Thyroid gland (tissue), 4 donors: ENCODE data around the gene NCR2. TPM values are rescaled to one million over a fixed set of nuclear protein-coding genes. Genes with fewer than 3 reads are reported as not detected.

Source experiments
- DNase-seq, 2 donors: peaks; one replicate each; pipeline ENCODE4 v3.0.0-alpha.2; 2019
- H3K27ac ChIP-seq, 3 donors: fragments of 200-600 bp; sonication (generic); 1 replicate in 2 of 3; 2 replicates in 1 of 3; pipeline ENCODE4 v1.5.1; 2016 to 2019; ENCODE audit warnings: mild to moderate bottlenecking in 1 of 3, moderate library complexity in 1 of 3
- H3K27me3 ChIP-seq: fragments of 200-600 bp; sonication (generic); one replicate; pipeline ENCODE4 v1.5.1; 2019
- H3K36me3 ChIP-seq, 2 donors: fragments of 200-600 bp; sonication (generic); one replicate each; pipeline ENCODE4 v1.5.1; 2016 to 2019
- H3K4me1 ChIP-seq, 2 donors: fragments of 200-600 bp; sonication (generic); one replicate each; pipeline ENCODE4 v1.5.1; 2017 to 2019
- H3K4me3 ChIP-seq, 3 donors: fragments of 200-600 bp; sonication (generic); replicated peaks in 1 of 3; 1 replicate in 2 of 3; 2 replicates in 1 of 3; pipeline ENCODE4 v1.5.1; 2016; ENCODE audit warnings: mild to moderate bottlenecking in 1 of 3
- H3K9me3 ChIP-seq: fragments of 200-600 bp; sonication (generic); one replicate; pipeline ENCODE4 v1.5.1; 2017
- POLR2A ChIP-seq, 2 donors: fragments of 450-650 bp; IDR thresholded peaks; one replicate each; pipeline ENCODE4 v1.6.1; 2017; ENCODE audit warnings: antibody characterized with exemption in 2 of 2, mild to moderate bottlenecking in 2 of 2, moderate library complexity in 1 of 2
- WGBS, 2 donors: methylation state at CpG; one replicate each; pipeline ENCODE4 v1.1.5; 2017; 5-methylcytosine and 5-hydroxymethylcytosine counted together
- intact Hi-C: fragments of 100-400 bp; cut with DNase I; formaldehyde crosslinking; loops from one replicate; pipeline ENCODE4 v1.15.1; 2023
- total RNA-seq, 4 donors: library from RNA; depleted of rRNA; stranded (reverse); fragments of >200 nt; gene quantifications; one replicate each; pipeline ENCODE4 v1.2.3, GENCODE V29; 2016
- TF ChIP-seq, protein P1 (sequence below), 6 experiments: fragments of 200-600 bp in 3 of 6; fragments of 450-650 bp in 3 of 6; sonication (generic) in 3 of 6; IDR thresholded peaks; one replicate each; pipeline ENCODE4 v1.5.1; 2016 to 2019; ENCODE audit warnings: antibody characterized with exemption in 6 of 6, mild to moderate bottlenecking in 2 of 6, inconsistent platforms in 1 of 6, moderate library complexity in 1 of 6

Gene NCR2
- total RNA-seq, 4 donors from 2014 or later, result not detected

DNA sequence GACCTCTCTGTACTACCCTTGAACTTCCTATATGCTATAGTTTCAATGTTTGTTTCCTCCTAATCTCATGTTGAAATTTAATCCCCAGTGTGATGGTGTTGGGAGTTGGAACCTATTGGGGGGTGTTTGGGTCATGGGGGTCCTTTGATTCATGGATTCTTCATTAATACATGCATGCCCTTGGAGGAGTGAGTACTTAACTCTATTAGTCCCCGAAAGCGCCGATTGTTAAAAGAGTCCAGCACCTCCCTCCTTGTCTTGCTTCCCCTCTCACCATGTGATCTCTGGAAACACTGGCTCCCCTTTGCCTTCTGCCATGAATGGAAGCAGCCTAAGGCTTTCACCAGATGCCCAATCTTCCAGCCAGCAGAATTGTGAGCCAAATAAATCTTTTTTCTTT, 31.7 kb downstream of the NCR2 start:
- Histone ChIP-seq H3K27me3 (no peaks in the 10 kb centered on the region), H3K36me3 (no peaks in the 10 kb centered on the region), H3K4me3 (no peak overlapping the region), H3K27ac (no peak overlapping the region), H3K9me3 (no peaks in the 10 kb centered on the region), H3K4me1 (peaks cover 8 to 13% of the 10 kb centered on the region in 2 donors)
- 85 to 86% methylated on average over 3 of the region's 3 CpGs for WGBS, 2 donors
- intact Hi-C loops, result loop anchor here (5.0 kb wide), 1 partner anchor 235 kb away; no protein-coding TSS in a partner anchor
- no peak for TF ChIP-seq POLR2A (IDR thresholded peaks at IDR 0.05)
- TF ChIP-seq, protein P1, sequence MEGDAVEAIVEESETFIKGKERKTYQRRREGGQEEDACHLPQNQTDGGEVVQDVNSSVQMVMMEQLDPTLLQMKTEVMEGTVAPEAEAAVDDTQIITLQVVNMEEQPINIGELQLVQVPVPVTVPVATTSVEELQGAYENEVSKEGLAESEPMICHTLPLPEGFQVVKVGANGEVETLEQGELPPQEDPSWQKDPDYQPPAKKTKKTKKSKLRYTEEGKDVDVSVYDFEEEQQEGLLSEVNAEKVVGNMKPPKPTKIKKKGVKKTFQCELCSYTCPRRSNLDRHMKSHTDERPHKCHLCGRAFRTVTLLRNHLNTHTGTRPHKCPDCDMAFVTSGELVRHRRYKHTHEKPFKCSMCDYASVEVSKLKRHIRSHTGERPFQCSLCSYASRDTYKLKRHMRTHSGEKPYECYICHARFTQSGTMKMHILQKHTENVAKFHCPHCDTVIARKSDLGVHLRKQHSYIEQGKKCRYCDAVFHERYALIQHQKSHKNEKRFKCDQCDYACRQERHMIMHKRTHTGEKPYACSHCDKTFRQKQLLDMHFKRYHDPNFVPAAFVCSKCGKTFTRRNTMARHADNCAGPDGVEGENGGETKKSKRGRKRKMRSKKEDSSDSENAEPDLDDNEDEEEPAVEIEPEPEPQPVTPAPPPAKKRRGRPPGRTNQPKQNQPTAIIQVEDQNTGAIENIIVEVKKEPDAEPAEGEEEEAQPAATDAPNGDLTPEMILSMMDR (IDR thresholded peaks at IDR 0.05), result no peak
- DNase-seq, result no peak

DNA sequence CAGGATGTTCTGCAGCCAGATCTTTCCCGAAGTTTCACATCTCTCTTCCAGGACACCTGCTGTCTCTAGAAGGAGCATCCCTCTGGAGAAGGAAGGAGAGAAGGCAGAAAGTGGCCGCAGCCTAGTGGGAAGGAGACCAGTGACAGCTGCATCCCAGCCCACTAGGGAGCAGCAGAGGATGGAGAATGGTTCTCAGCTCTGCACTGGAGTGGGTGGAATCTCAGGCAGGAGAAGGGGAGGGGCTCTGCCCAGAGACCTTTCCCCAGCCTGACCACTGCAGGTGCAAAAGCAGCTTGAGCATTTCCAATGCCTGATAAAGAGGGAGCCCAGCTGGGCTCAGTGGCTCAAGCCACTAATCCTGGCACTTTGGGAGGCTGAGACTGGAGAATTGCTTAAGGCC, 32.3 kb downstream of the NCR2 start:
- no peak for TF ChIP-seq POLR2A (IDR thresholded peaks at IDR 0.05)
- TF ChIP-seq, protein P1 (IDR thresholded peaks at IDR 0.05), result peak in 5 of 6 experiments; percentile 41 to 81 (median 68)
- H3K27ac ChIP-seq, result no peak overlapping the region
- WGBS, 2 donors, result 6 to 10% methylated on average over 2 of the region's 2 CpGs
- DNase-seq, result peak; percentile 70 to 73
- no peaks in the 10 kb centered on the region for H3K9me3 ChIP-seq
- H3K4me1 ChIP-seq, result peaks cover 15 to 20% of the 10 kb centered on the region in 2 donors
- no peaks in the 10 kb centered on the region for H3K36me3 ChIP-seq
- no peak overlapping the region for H3K4me3 ChIP-seq
- intact Hi-C loops, result loop anchor here (2.0 to 5.0 kb wide), 2 partner anchors 235 to 315 kb away; no protein-coding TSS in a partner anchor
- no peaks in the 10 kb centered on the region for H3K27me3 ChIP-seq

GRCh38 chr6:41370488-41371111, 35.2 kb downstream of the NCR2 start:
- no peak for TF ChIP-seq POLR2A (IDR thresholded peaks at IDR 0.05)
- TF ChIP-seq, protein P1 (IDR thresholded peaks at IDR 0.05), result no peak
- Histone ChIP-seq H3K27me3 (peaks cover 23% of the 10 kb centered on the region), H3K9me3 (no peaks in the 10 kb centered on the region), H3K4me1 (peaks cover 21 to 44% of the 10 kb centered on the region in 2 donors), H3K36me3 (no peaks in the 10 kb centered on the region), H3K27ac (no peak overlapping the region), H3K4me3 (no peak overlapping the region)
- intact Hi-C loops, result loop anchor here (5.0 kb wide), 2 partner anchors 87 to 222 kb away; no protein-coding TSS in a partner anchor
- DNase-seq, result no peak
- WGBS, 2 donors, result 77 to 82% methylated on average over 6 of the region's 6 CpGs

GRCh38 chr6:41371461-41371991, 36.1 kb downstream of the NCR2 start:
- H3K4me3 ChIP-seq, result peak overlapping the region in 2 of 3 donors; percentile 16 to 20
- H3K27ac ChIP-seq, result peak overlapping the region in 1 of 3 donors; percentile 27
- H3K36me3 ChIP-seq, result no peaks in the 10 kb centered on the region
- H3K27me3 ChIP-seq, result peaks cover 26% of the 10 kb centered on the region
- no peaks in the 10 kb centered on the region for H3K9me3 ChIP-seq
- peak; percentile 63 to 65 for DNase-seq
- WGBS, 2 donors, result 6 to 7% methylated on average over 29 to 35 of the region's 39 CpGs
- TF ChIP-seq, protein P1 (IDR thresholded peaks at IDR 0.05), result peak in 4 of 6 experiments; percentile 4 to 44 (median 40)
- TF ChIP-seq POLR2A (IDR thresholded peaks at IDR 0.05), result no peak
- H3K4me1 ChIP-seq, result peaks cover 21 to 44% of the 10 kb centered on the region in 2 donors
- intact Hi-C loops, result loop anchor here (5.0 kb wide), 2 partner anchors 86 to 221 kb away; no protein-coding TSS in a partner anchor
